GM23338 (cell line): ENCODE data around the gene PRDM1. TPM values are rescaled to one million over a fixed set of nuclear protein-coding genes. Genes with fewer than 3 reads are reported as not detected.

Experiments
- ATAC-seq: fragments of 200-7000 bp; cut with Tn5 transposase; 3 replicates; pipeline ENCODE4 v1.9.1; 2020
- DNase-seq: peaks from one replicate; pipeline ENCODE4 v3.0.0-alpha.2; 2015; ENCODE audit warnings: low spot score
- H2AFZ ChIP-seq: fragments of 200-600 bp; sonication (generic); 2 replicates; pipeline ENCODE4 v1.8.0; 2016; ENCODE audit warnings: antibody characterized with exemption, mild to moderate bottlenecking, moderate library complexity
- H3F3A ChIP-seq: fragments of 200-600 bp; sonication (generic); replicated peaks from 2 replicates; pipeline ENCODE4 v1.8.0; 2017; ENCODE audit warnings: antibody characterized with exemption, mixed run types, low read depth
- H3K27ac ChIP-seq: fragments of 200-600 bp; sonication (generic); 2 replicates; pipeline ENCODE4 v1.6.1; 2016; ENCODE audit warnings: low read depth
- H3K27me3 ChIP-seq: fragments of 200-600 bp; sonication (generic); 2 replicates; pipeline ENCODE4 v1.8.0; 2016; ENCODE audit warnings: mild to moderate bottlenecking, mixed run types, moderate library complexity; ENCODE audit not compliant: insufficient read depth
- H3K36me3 ChIP-seq: fragments of 200-600 bp; sonication (generic); 2 replicates; pipeline ENCODE4 v1.8.0; 2016; ENCODE audit warnings: mild to moderate bottlenecking; ENCODE audit not compliant: insufficient read depth
- H3K4me1 ChIP-seq: fragments of 200-600 bp; sonication (generic); 2 replicates; pipeline ENCODE4 v1.8.0; 2016; ENCODE audit warnings: mild to moderate bottlenecking, moderate library complexity; ENCODE audit not compliant: insufficient read depth
- H3K4me2 ChIP-seq: fragments of 200-600 bp; sonication (generic); 2 replicates; pipeline ENCODE4 v1.7.1; 2017; ENCODE audit warnings: mixed run types
- H3K4me3 ChIP-seq: fragments of 200-600 bp; sonication (generic); 2 replicates; pipeline ENCODE4 v1.6.1; 2016; ENCODE audit warnings: mixed run types
- H3K79me2 ChIP-seq: fragments of 200-600 bp; sonication (generic); replicated peaks from 2 replicates; pipeline ENCODE4 v1.8.0; 2017; ENCODE audit warnings: mild to moderate bottlenecking; ENCODE audit not compliant: insufficient read depth
- H3K9me2 ChIP-seq: fragments of 200-600 bp; sonication (generic); 2 replicates; pipeline ENCODE4 v1.8.0; 2017; ENCODE audit not compliant: insufficient read depth
- H4K20me1 ChIP-seq: fragments of 200-600 bp; sonication (generic); replicated peaks from 2 replicates; pipeline ENCODE4 v1.8.0; 2017; ENCODE audit warnings: mild to moderate bottlenecking; ENCODE audit not compliant: insufficient read depth
- H3K27ac Mint-ChIP-seq: 2 replicates; pipeline ENCODE4 v1.8.0; 2020; ENCODE audit warnings: inconsistent platforms, mild to moderate bottlenecking, moderate library complexity, mixed read lengths
- H3K27me3 Mint-ChIP-seq: 3 replicates; pipeline ENCODE4 v1.8.0; 2022; ENCODE audit warnings: low read depth, mild to moderate bottlenecking, moderate library complexity, mixed read lengths, inconsistent platforms; ENCODE audit not compliant: insufficient read depth, poor library complexity
- H3K36me3 Mint-ChIP-seq: 3 replicates; pipeline ENCODE4 v1.8.0; 2021; ENCODE audit warnings: low read depth, mild to moderate bottlenecking, inconsistent platforms, moderate library complexity, mixed read lengths
- H3K4me1 Mint-ChIP-seq: 3 replicates; pipeline ENCODE4 v1.8.0; 2020; ENCODE audit warnings: mild to moderate bottlenecking, inconsistent platforms, mixed read lengths
- H3K4me3 Mint-ChIP-seq: 3 replicates; pipeline ENCODE4 v1.8.0; 2021; ENCODE audit warnings: moderate library complexity, mild to moderate bottlenecking, inconsistent platforms, mixed read lengths
- H3K9me3 Mint-ChIP-seq: 3 replicates; pipeline ENCODE4 v1.8.0; 2020; ENCODE audit warnings: moderate library complexity, mild to moderate bottlenecking, inconsistent platforms, mixed read lengths
- CREB1 ChIP-seq: fragments of 250-450 bp; sonication (Bioruptor Pico); IDR thresholded peaks from 2 replicates; pipeline ENCODE4 v1.5.0; 2020; ENCODE audit warnings: low read depth, mild to moderate bottlenecking, moderate library complexity
- ETS1 ChIP-seq: IDR thresholded peaks from 2 replicates; pipeline ENCODE4 v1.6.1; 2016; ENCODE audit warnings: antibody characterized with exemption
- EZH2 ChIP-seq: fragments of 200-600 bp; sonication (generic); IDR thresholded peaks from one replicate; pipeline ENCODE4 v1.8.0; 2017; ENCODE audit warnings: antibody characterized with exemption, mild to moderate bottlenecking, low read depth; ENCODE audit not compliant: unreplicated experiment
- EZH2phosphoT487 ChIP-seq: fragments of 200-600 bp; sonication (generic); IDR thresholded peaks from one replicate; pipeline ENCODE4 v1.8.1; 2018; ENCODE audit warnings: antibody characterized with exemption; ENCODE audit not compliant: unreplicated experiment
- NANOG ChIP-seq: IDR thresholded peaks from 2 replicates; pipeline ENCODE4 v1.6.1; 2016; ENCODE audit warnings: antibody characterized with exemption, borderline replicate concordance
- POLR2AphosphoS5 ChIP-seq: IDR thresholded peaks from 2 replicates; pipeline ENCODE4 v1.6.1; 2016; ENCODE audit warnings: antibody characterized with exemption, low read depth
- REST ChIP-seq: IDR thresholded peaks from one replicate; pipeline ENCODE4 v1.6.1; 2018; ENCODE audit warnings: antibody characterized with exemption; ENCODE audit not compliant: unreplicated experiment
- STAT1 ChIP-seq: IDR thresholded peaks from one replicate; pipeline ENCODE4 v1.6.1; 2016; ENCODE audit warnings: antibody characterized with exemption; ENCODE audit not compliant: unreplicated experiment
- ZNF114 ChIP-seq: fragments of 250-450 bp; sonication (Bioruptor Pico); IDR thresholded peaks from 2 replicates; pipeline ENCODE4 v1.5.0; 2020; ENCODE audit warnings: mild to moderate bottlenecking, moderate library complexity
- ZNF331 ChIP-seq: fragments of 250-450 bp; sonication (Bioruptor Pico); IDR thresholded peaks from 2 replicates; pipeline ENCODE4 v1.5.0; 2020; ENCODE audit warnings: low read depth, mild to moderate bottlenecking, moderate library complexity
- ZNF462 ChIP-seq: fragments of 250-450 bp; sonication (Bioruptor Pico); IDR thresholded peaks from 2 replicates; pipeline ENCODE4 v1.5.0; 2020; ENCODE audit warnings: mild to moderate bottlenecking, moderate library complexity
- polyA plus RNA-seq: library from polyadenylated mRNA; unstranded; fragments of >200 nt; fragmentation: Nextera tagmentation; extraction: Ambion mirVana; gene quantifications from 2 replicates; pipeline ENCODE4 v1.2.1, GENCODE V29; 2016
- total RNA-seq: library from RNA; depleted of rRNA; stranded (reverse); fragments of >200 nt; shearing (Covaris generic); gene quantifications from 2 replicates; pipeline ENCODE4 v1.2.3, GENCODE V29; 2014

The PRDM1 gene
- total and polyA plus RNA-seq, 2 experiments from 2014 or later = 0.65 to 0.73 TPM

- no peaks in the 10 kb centered on the region for H3K27me3 ChIP-seq
- Mint-ChIP-seq H3K27ac (no peak overlapping the region), H3K4me3 (no peak overlapping the region), H3K36me3 (no peaks in the 10 kb centered on the region), H3K4me1 (peaks cover 4% of the 10 kb centered on the region; the same call in 2 of the 3 replicates), H3K9me3 (no peaks in the 10 kb centered on the region), H3K27me3 (no peaks in the 10 kb centered on the region)
- no peak overlapping the region for H3K27ac ChIP-seq
- no peaks in the 10 kb centered on the region for H3F3A ChIP-seq
- H3K9me2 ChIP-seq = no peaks in the 10 kb centered on the region
- H3K4me3 ChIP-seq = no peak overlapping the region
- no peak overlapping the region for H3K4me2 ChIP-seq
- H3K79me2 ChIP-seq = no peaks in the 10 kb centered on the region
- no peak overlapping the region for H2AFZ ChIP-seq
- no peak for ATAC-seq
- no peak for TF ChIP-seq EZH2phosphoT487
- no peak for TF ChIP-seq NANOG
- TF ChIP-seq CREB1 (CRISPR knock-in tag) = no peak
- no peak for TF ChIP-seq ZNF462
- TF ChIP-seq ZNF114 (CRISPR knock-in tag) = no peak
- no peak for TF ChIP-seq ZNF331 (CRISPR knock-in tag)
- TF ChIP-seq REST = no peak
- no peak for TF ChIP-seq STAT1
- TF ChIP-seq EZH2 = no peak
- no peak for TF ChIP-seq POLR2AphosphoS5
- TF ChIP-seq ETS1 = no peak
- H4K20me1 ChIP-seq = no peaks in the 10 kb centered on the region
- no peaks in the 10 kb centered on the region for H3K4me1 ChIP-seq
- no peaks in the 10 kb centered on the region for H3K36me3 ChIP-seq
- no peak for DNase-seq
These were observed 37.0 kb downstream of the PRDM1 start for GRCh38 chr6:106122938-106123656.
